HEK293 (cell line): ENCODE results near the gene TMCC1.
A peak's percentile ranks its signal among the peaks of the same experiment; 100 is the strongest.

Experiments used
- CTCF ChIA-PET: fragments of 350-600 bp; formaldehyde crosslinking; extraction: SDS; loops from one replicate; lab custom pipeline; 2021; ENCODE audit warnings: antibody characterized with exemption; lab: Yijun Ruan, JAX
- POLR2A ChIA-PET: fragments of 300-600 bp; formaldehyde crosslinking; extraction: SDS; loops from one replicate; lab custom pipeline; 2020; ENCODE audit warnings: antibody characterized with exemption, inconsistent platforms; lab: Yijun Ruan, JAX
- H3K27ac ChIP-seq: fragments of 200-500 bp; sonication (Bioruptor generic); 2 replicates; pipeline ENCODE4 v1.5.1; 2014; ENCODE audit warnings: low read depth, low read length, control low read depth, inconsistent platforms; ENCODE audit errors: extremely low read depth
- H3K36me3 ChIP-seq, 2 experiments: fragments of 200-500 bp in 1 of 2; sonication (Bioruptor generic) in 1 of 2; 1 replicate in 1 of 2; 2 replicates in 1 of 2; pipeline ENCODE4 v1.5.1; 2014 to 2017; ENCODE audit warnings: inconsistent platforms in 2 of 2, low read length in 2 of 2; ENCODE audit not compliant: control insufficient read depth in 2 of 2, insufficient read depth in 1 of 2
- H3K4me1 ChIP-seq: fragments of 200-500 bp; sonication (Bioruptor generic); 2 replicates; pipeline ENCODE4 v1.5.1; 2014; ENCODE audit warnings: mild to moderate bottlenecking, low read length, inconsistent platforms; ENCODE audit not compliant: control insufficient read depth, insufficient read depth
- H3K4me3 ChIP-seq: 2 replicates; pipeline ENCODE4 v1.5.1; 2011; ENCODE audit warnings: low read depth, mild to moderate bottlenecking, control low read depth, low read length, moderate library complexity
- H3K9me3 ChIP-seq: fragments of 200-500 bp; sonication (Bioruptor generic); 2 replicates; pipeline ENCODE4 v1.5.1; 2014; ENCODE audit warnings: low read depth, low read length, inconsistent platforms; ENCODE audit not compliant: control insufficient read depth, insufficient read depth
- GFI1B ChIP-seq: fragments of 450-650 bp; formaldehyde crosslinking; IDR thresholded peaks from 2 replicates; pipeline ENCODE4 v1.5.1; 2016; ENCODE audit warnings: missing biosample characterization, missing genetic modification characterization
- MEIS1 ChIP-seq: sonication (generic); formaldehyde crosslinking; IDR thresholded peaks from 2 replicates; pipeline ENCODE4 v1.8.1; 2022; ENCODE audit warnings: missing genetic modification reagents, mild to moderate bottlenecking, borderline replicate concordance
- SP3 ChIP-seq: fragments of 450-650 bp; formaldehyde crosslinking; IDR thresholded peaks from 2 replicates; pipeline ENCODE4 v1.5.1; 2016; ENCODE audit warnings: missing biosample characterization, missing genetic modification characterization
- SP7 ChIP-seq: fragments of 450-650 bp; formaldehyde crosslinking; IDR thresholded peaks from 2 replicates; pipeline ENCODE4 v1.5.1; 2016; ENCODE audit warnings: missing biosample characterization, missing genetic modification characterization
- ZBTB17 ChIP-seq: fragments of 450-650 bp; formaldehyde crosslinking; IDR thresholded peaks from 2 replicates; pipeline ENCODE4 v1.5.1; 2016; ENCODE audit warnings: missing biosample characterization, missing genetic modification characterization
- ZFHX2 ChIP-seq: fragments of 450-650 bp; formaldehyde crosslinking; conservative IDR thresholded peaks from 2 replicates; pipeline ENCODE4 v1.5.1; 2016; ENCODE audit warnings: missing biosample characterization, missing genetic modification characterization
- ZNF16 ChIP-seq: fragments of 450-650 bp; formaldehyde crosslinking; IDR thresholded peaks from 2 replicates; pipeline ENCODE4 v1.5.1; 2016; ENCODE audit warnings: low read depth, missing biosample characterization, missing genetic modification characterization
- ZNF18 ChIP-seq: fragments of 450-650 bp; formaldehyde crosslinking; IDR thresholded peaks from 2 replicates; pipeline ENCODE4 v1.5.1; 2016; ENCODE audit warnings: missing biosample characterization, missing genetic modification characterization
- ZNF449 ChIP-seq: fragments of 450-650 bp; formaldehyde crosslinking; IDR thresholded peaks from 2 replicates; pipeline ENCODE4 v1.5.1; 2017; ENCODE audit warnings: missing biosample characterization, mild to moderate bottlenecking, missing genetic modification characterization, moderate library complexity
- ZNF501 ChIP-seq: fragments of 450-650 bp; formaldehyde crosslinking; IDR thresholded peaks from 2 replicates; pipeline ENCODE4 v1.5.1; 2016; ENCODE audit warnings: missing biosample characterization, missing genetic modification characterization
- ZNF529 ChIP-seq: fragments of 450-650 bp; formaldehyde crosslinking; IDR thresholded peaks from 2 replicates; pipeline ENCODE4 v1.5.1; 2017; ENCODE audit warnings: missing genetic modification characterization, missing biosample characterization; ENCODE audit not compliant: insufficient replicate concordance
- ZNF549 ChIP-seq: fragments of 450-650 bp; IDR thresholded peaks from 2 replicates; pipeline ENCODE4 v1.5.1; 2018; ENCODE audit warnings: missing biosample characterization, missing genetic modification characterization, mild to moderate bottlenecking, inconsistent platforms, moderate library complexity
- ZNF621 ChIP-seq: fragments of 450-650 bp; formaldehyde crosslinking; IDR thresholded peaks from 2 replicates; pipeline ENCODE4 v1.5.1; 2017; ENCODE audit warnings: missing biosample characterization, missing genetic modification characterization
- ZNF677 ChIP-seq: fragments of 450-650 bp; IDR thresholded peaks from 2 replicates; pipeline ENCODE4 v1.5.0; 2018; ENCODE audit warnings: missing biosample characterization, mild to moderate bottlenecking, missing genetic modification characterization, moderate library complexity
- ZNF776 ChIP-seq: fragments of 450-650 bp; formaldehyde crosslinking; IDR thresholded peaks from 2 replicates; pipeline ENCODE4 v1.5.0; 2017; ENCODE audit warnings: missing biosample characterization, missing genetic modification characterization, borderline replicate concordance
- ZNF837 ChIP-seq: fragments of 450-650 bp; formaldehyde crosslinking; IDR thresholded peaks from 2 replicates; pipeline ENCODE4 v1.5.1; 2016; ENCODE audit warnings: missing biosample characterization, missing genetic modification characterization
- TF ChIP-seq, protein P1 (sequence below): fragments of 450-650 bp; formaldehyde crosslinking; IDR thresholded peaks from 2 replicates; pipeline ENCODE4 v1.5.1; 2016; ENCODE audit warnings: missing biosample characterization, missing genetic modification characterization
- TF ChIP-seq, protein P2 (sequence below): fragments of 450-650 bp; formaldehyde crosslinking; conservative IDR thresholded peaks from 2 replicates; pipeline ENCODE4 v1.5.1; 2016; ENCODE audit warnings: low read depth, missing biosample characterization, missing genetic modification characterization

The TMCC1 gene

GRCh38 chr3:129657261-129658046 lies 236.1 kb downstream of the TMCC1 start:
- TF ChIP-seq SP3 (tag by site-specific recombination) (no peak), ZNF449 (tag by site-specific recombination) (no peak), ZNF776 (tag by site-specific recombination) (no peak), SP7 (tag by site-specific recombination) (peak; percentile 56)
- TF ChIP-seq, all 188 proteins: peak for 1
- ChIA-PET POLR2A (no interaction called here), CTCF (no interaction called here)
- peaks cover 4% of the 10 kb centered on the region for H3K4me1 ChIP-seq
- H3K4me3 ChIP-seq: no peak overlapping the region
- H3K27ac ChIP-seq: no peak overlapping the region
- H3K9me3 ChIP-seq: no peaks in the 10 kb centered on the region
- peaks cover 0 to 9% of the 10 kb centered on the region in 2 experiments; a peak in 1 of 3 replicates for H3K36me3 ChIP-seq

- no peak for TF ChIP-seq GFI1B (tag by site-specific recombination)
- TF ChIP-seq ZNF529 (tag by site-specific recombination): no peak
- TF ChIP-seq ZFHX2 (tag by site-specific recombination): no peak
- no peak for TF ChIP-seq MEIS1
- TF ChIP-seq ZNF549 (tag by site-specific recombination): no peak
- no peak for TF ChIP-seq ZNF18 (tag by site-specific recombination)
- TF ChIP-seq ZNF621: no peak
- no peak for TF ChIP-seq ZNF837
- Histone ChIP-seq H3K36me3 (peaks cover 0 to 9% of the 10 kb centered on the region in 2 experiments; a peak in 1 of 3 replicates), H3K9me3 (no peaks in the 10 kb centered on the region), H3K4me3 (no peak overlapping the region), H3K27ac (no peak overlapping the region), H3K4me1 (peaks cover 4% of the 10 kb centered on the region)
- CTCF ChIA-PET: no interaction called here
- POLR2A ChIA-PET: no interaction called here
Measured at GRCh38 chr3:129656659-129657247, 236.8 kb downstream of the TMCC1 start.

DNA sequence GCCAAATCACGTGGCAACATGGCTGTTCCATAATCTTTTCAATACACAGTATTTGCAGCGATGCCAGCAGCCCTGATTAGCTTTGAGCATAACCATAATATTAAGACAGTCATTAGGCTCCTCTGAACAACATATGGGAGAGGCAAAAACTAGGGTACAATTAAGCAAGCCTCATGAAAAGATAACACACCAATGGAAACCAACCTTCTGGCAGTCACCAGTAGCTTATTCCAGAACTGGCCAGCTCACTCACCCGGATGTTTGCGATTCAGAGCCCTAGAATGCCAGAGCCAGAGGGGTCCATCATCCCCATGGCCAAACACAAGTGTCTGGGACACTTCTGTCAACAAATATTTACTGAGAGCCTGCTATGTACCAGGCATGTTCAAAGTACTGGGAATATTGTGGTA lies 238.2 kb downstream of the TMCC1 start:
- ChIA-PET CTCF (interaction anchor here (0.7 to 1.6 kb wide), 3 partner anchors 26 to 311 kb away, joined by 3 to 11 read pairs (median 4); no protein-coding TSS in a partner anchor), POLR2A (no interaction called here)
- H3K4me1 ChIP-seq: peaks cover 6% of the 10 kb centered on the region
- H3K27ac ChIP-seq: no peak overlapping the region
- H3K4me3 ChIP-seq: no peak overlapping the region
- no peaks in the 10 kb centered on the region for H3K9me3 ChIP-seq
- H3K36me3 ChIP-seq: peaks cover 0 to 12% of the 10 kb centered on the region in 2 experiments; a peak in 1 of 3 replicates
- TF ChIP-seq ZNF677 (tag by site-specific recombination) (no peak), ZBTB17 (tag by site-specific recombination) (no peak), ZNF16 (tag by site-specific recombination) (no peak), ZNF501 (tag by site-specific recombination) (no peak)
- TF ChIP-seq, protein P1, sequence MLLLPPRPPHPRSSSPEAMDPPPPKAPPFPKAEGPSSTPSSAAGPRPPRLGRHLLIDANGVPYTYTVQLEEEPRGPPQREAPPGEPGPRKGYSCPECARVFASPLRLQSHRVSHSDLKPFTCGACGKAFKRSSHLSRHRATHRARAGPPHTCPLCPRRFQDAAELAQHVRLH (tag by site-specific recombination): no peak
- TF ChIP-seq, protein P2, sequence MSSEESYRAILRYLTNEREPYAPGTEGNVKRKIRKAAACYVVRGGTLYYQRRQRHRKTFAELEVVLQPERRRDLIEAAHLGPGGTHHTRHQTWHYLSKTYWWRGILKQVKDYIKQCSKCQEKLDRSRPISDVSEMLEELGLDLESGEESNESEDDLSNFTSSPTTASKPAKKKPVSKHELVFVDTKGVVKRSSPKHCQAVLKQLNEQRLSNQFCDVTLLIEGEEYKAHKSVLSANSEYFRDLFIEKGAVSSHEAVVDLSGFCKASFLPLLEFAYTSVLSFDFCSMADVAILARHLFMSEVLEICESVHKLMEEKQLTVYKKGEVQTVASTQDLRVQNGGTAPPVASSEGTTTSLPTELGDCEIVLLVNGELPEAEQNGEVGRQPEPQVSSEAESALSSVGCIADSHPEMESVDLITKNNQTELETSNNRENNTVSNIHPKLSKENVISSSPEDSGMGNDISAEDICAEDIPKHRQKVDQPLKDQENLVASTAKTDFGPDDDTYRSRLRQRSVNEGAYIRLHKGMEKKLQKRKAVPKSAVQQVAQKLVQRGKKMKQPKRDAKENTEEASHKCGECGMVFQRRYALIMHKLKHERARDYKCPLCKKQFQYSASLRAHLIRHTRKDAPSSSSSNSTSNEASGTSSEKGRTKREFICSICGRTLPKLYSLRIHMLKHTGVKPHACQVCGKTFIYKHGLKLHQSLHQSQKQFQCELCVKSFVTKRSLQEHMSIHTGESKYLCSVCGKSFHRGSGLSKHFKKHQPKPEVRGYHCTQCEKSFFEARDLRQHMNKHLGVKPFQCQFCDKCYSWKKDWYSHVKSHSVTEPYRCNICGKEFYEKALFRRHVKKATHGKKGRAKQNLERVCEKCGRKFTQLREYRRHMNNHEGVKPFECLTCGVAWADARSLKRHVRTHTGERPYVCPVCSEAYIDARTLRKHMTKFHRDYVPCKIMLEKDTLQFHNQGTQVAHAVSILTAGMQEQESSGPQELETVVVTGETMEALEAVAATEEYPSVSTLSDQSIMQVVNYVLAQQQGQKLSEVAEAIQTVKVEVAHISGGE: no peak
